Testis (tissue), 3 donors: ENCODE results near the gene DNAJC11. TPM values are rescaled to one million over a fixed set of nuclear protein-coding genes. Genes with fewer than 3 reads are reported as not detected.

Source experiments
- DNase-seq: peaks from one replicate; pipeline ENCODE4 v3.0.0-alpha.2; 2019
- H3K27ac ChIP-seq, 2 donors: fragments of 200-600 bp; sonication (generic); one replicate each; pipeline ENCODE4 v1.5.1; 2019
- H3K27me3 ChIP-seq: fragments of 200-600 bp; sonication (generic); one replicate; pipeline ENCODE4 v1.5.1; 2019
- H3K36me3 ChIP-seq: fragments of 200-600 bp; sonication (generic); one replicate; pipeline ENCODE4 v1.5.1; 2017; ENCODE audit warnings: low read depth; ENCODE audit errors: missing control alignments
- H3K4me1 ChIP-seq: fragments of 200-600 bp; sonication (generic); one replicate; pipeline ENCODE4 v1.5.1; 2019
- H3K4me3 ChIP-seq, 2 donors: fragments of 200-600 bp; sonication (generic); one replicate each; pipeline ENCODE4 v1.5.1; 2017 to 2019
- H3K9me3 ChIP-seq: fragments of 200-600 bp; sonication (generic); one replicate; pipeline ENCODE4 v1.5.1; 2017
- CTCF ChIP-seq, 3 experiments: fragments of 450-650 bp in 2 of 3; fragments of 200-600 bp in 1 of 3; sonication (generic) in 1 of 3; IDR thresholded peaks; one replicate each; pipeline ENCODE4 v1.5.1; 2016 to 2019; ENCODE audit warnings: antibody characterized with exemption in 3 of 3, mild to moderate bottlenecking in 2 of 3, moderate library complexity in 1 of 3
- POLR2A ChIP-seq: fragments of 450-650 bp; IDR thresholded peaks from one replicate; pipeline ENCODE4 v1.6.1; 2017; ENCODE audit warnings: antibody characterized with exemption, mild to moderate bottlenecking, moderate library complexity
- WGBS, 2 donors: methylation state at CpG; one replicate each; pipeline ENCODE4 v1.1.5; 2018; 5-methylcytosine and 5-hydroxymethylcytosine counted together
- intact Hi-C: fragments of 100-400 bp; cut with DNase I; formaldehyde crosslinking; loops from one replicate; pipeline ENCODE4 v1.15.1; 2023; ENCODE audit warnings: low total_unique reads
- polyA plus RNA-seq: library from polyadenylated mRNA; stranded (reverse); fragments of 350-450 nt; fragmentation: Illumina TruSeq; extraction: RNeasy Lipid Tissue Mini Kit (QIAGEN cat#74804); gene quantifications from one replicate; pipeline ENCODE4 v1.2.3, GENCODE V29; 2014; ENCODE audit warnings: low read depth, low replicate concordance; ENCODE audit not compliant: insufficient read depth
- total RNA-seq, 2 donors: library from RNA; depleted of rRNA; stranded (reverse); fragments of >200 nt; gene quantifications; one replicate each; pipeline ENCODE4 v1.2.3, GENCODE V29; 2016

The DNAJC11 gene
- total and polyA plus RNA-seq, 3 donors from 2014 or later, result 41.5 to 53.3 (median 52.7) TPM

- no peak overlapping the region for H3K27ac ChIP-seq
- no peaks in the 10 kb centered on the region for H3K9me3 ChIP-seq
- no peaks in the 10 kb centered on the region for H3K27me3 ChIP-seq
- TF ChIP-seq POLR2A (no peak), CTCF (IDR thresholded peaks at IDR 0.05) (no peak)
- H3K4me3 ChIP-seq, result no peak overlapping the region
- no peak for DNase-seq
- WGBS, 2 donors, result 78 to 81% methylated on average over 4 of the region's 4 CpGs
- intact Hi-C loops, result no loop called here
- no peaks in the 10 kb centered on the region for H3K36me3 ChIP-seq
- no peaks in the 10 kb centered on the region for H3K4me1 ChIP-seq
Measured at GRCh38 chr1:6691507-6691906, 10.1 kb downstream of the DNAJC11 start.

- WGBS, 2 donors, result 90 to 94% methylated on average over 7 of the region's 7 CpGs
- no peak overlapping the region for H3K27ac ChIP-seq
- intact Hi-C loops, result no loop called here
Measured at GRCh38 chr1:6690186-6690585, 11.4 kb downstream of the DNAJC11 start.

GRCh38 chr1:6688757-6689156, 12.9 kb downstream of the DNAJC11 start:
- H3K27me3 ChIP-seq, result no peaks in the 10 kb centered on the region
- no peaks in the 10 kb centered on the region for H3K36me3 ChIP-seq
- intact Hi-C loops, result no loop called here
- H3K27ac ChIP-seq, result no peak overlapping the region
- H3K9me3 ChIP-seq, result no peaks in the 10 kb centered on the region
- no peak for DNase-seq
- H3K4me1 ChIP-seq, result no peaks in the 10 kb centered on the region
- no peak for TF ChIP-seq POLR2A
- no peak overlapping the region for H3K4me3 ChIP-seq
- 83 to 85% methylated on average over 5 of the region's 5 CpGs for WGBS, 2 donors

More at GRCh38 chr1:6690186-6690585, 11.4 kb downstream of the DNAJC11 start:
- no peaks in the 10 kb centered on the region for H3K36me3 ChIP-seq
- no peak overlapping the region for H3K4me3 ChIP-seq
- DNase-seq, result no peak
- no peaks in the 10 kb centered on the region for H3K4me1 ChIP-seq
- no peaks in the 10 kb centered on the region for H3K9me3 ChIP-seq
- no peaks in the 10 kb centered on the region for H3K27me3 ChIP-seq
- TF ChIP-seq CTCF (IDR thresholded peaks at IDR 0.05) (no peak), POLR2A (no peak)

GRCh38 chr1:6688001-6688400, 13.6 kb downstream of the DNAJC11 start:
- Histone ChIP-seq H3K4me1 (no peaks in the 10 kb centered on the region), H3K36me3 (no peaks in the 10 kb centered on the region), H3K4me3 (no peak overlapping the region), H3K9me3 (no peaks in the 10 kb centered on the region), H3K27me3 (no peaks in the 10 kb centered on the region), H3K27ac (no peak overlapping the region)
- no peak for DNase-seq
- intact Hi-C loops, result no loop called here
- 78 to 88% methylated on average over 1 of the region's 1 CpG for WGBS, 2 donors
- TF ChIP-seq CTCF (IDR thresholded peaks at IDR 0.05), result no peak
- TF ChIP-seq POLR2A, result no peak

- no peak overlapping the region for H3K27ac ChIP-seq
- no peaks in the 10 kb centered on the region for H3K4me1 ChIP-seq
- H3K27me3 ChIP-seq, result no peaks in the 10 kb centered on the region
- no peaks in the 10 kb centered on the region for H3K36me3 ChIP-seq
- DNase-seq, result no peak
- no peaks in the 10 kb centered on the region for H3K9me3 ChIP-seq
- intact Hi-C loops, result no loop called here
- TF ChIP-seq POLR2A (no peak), CTCF (IDR thresholded peaks at IDR 0.05) (no peak)
- H3K4me3 ChIP-seq, result no peak overlapping the region
Measured at GRCh38 chr1:6686294-6686693, 15.3 kb downstream of the DNAJC11 start.
